ENCODE measurements around the gene PLXNB1.

Gene PLXNB1

DNA sequence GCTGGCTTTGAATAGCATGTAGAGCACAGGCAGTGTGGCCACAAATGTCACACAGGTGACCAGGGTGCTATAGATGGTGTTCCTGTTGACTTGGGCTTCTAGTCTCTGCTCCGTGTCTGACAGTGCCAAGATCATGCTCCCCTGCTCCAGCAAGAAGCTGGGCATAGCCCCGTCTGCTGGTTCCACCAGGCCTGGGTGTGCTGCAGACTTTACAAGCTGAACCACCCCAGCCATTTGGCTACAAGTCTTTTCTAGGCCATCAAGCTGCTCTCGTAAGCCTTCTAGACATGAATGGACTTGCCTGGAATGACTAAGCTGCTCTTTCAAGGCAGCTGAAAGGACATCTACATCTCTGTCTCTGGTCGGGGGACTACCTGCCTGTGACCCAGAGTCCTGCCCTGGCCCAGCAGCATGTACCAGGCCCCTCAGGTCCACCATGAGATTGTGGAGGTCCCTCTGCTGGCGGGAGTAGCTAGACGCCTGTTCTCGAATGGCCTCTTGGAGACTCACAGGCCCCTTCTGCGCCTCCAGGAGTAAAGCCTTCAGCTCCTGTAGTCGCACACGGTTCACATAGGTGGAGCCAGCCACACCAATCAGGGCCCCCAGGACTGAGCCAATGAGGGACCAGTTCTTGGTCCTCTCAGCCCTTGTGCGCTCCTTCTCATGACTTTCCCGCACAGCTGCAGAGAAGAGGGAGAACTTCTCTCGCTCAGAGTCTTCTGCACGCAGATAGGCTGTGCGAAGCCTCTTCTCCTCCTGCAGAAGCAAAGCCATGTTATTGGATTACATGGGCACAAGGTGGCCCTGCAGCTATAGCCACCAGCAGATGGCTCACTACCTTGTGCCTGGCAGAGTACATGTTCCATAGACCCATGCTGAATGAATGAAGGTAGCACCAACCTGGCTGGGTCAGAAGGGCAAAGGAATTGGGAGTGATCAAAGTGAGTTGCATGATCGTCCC is 2.8 kb upstream of the PLXNB1 start:
- no peak for DNase-seq

DNA sequence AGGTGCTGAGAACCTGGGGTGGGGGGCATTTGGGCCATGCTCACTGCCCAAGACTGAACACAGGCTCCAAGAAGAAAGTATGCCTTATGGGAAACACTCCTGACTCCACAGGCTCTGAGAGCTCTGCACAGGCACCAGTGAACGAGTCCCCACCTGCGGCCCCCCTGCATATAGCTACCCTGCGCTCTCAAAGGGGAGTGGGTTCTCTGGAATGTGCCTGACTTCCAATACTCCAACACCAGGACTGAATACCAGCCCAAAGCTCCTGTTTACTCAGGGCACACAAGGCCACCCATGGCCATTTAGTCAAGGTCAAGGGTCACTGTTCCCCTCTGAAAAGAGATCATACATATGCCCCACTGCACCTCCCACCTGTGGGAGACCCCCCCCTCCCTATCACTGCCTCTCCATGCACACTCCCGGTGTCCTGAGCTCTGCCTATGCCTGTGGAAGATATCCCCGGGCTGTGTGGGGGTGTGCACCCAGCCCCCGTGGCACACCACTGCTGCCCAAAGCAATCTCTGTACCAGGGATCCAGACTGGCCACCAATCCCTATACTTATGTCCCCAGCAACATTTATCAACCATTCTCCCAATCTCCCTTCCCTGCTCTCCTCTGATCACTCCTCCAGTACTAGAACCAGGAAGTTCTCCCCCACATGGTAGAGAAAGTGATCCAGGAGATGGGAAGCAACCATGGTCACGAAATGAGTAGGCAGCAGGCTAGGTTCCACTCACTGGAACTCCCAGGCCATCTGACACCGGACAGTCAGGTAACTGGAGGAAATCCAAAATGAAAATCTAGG is 1.5 kb upstream of the PLXNB1 start:
- DNase-seq = no peak

DNA sequence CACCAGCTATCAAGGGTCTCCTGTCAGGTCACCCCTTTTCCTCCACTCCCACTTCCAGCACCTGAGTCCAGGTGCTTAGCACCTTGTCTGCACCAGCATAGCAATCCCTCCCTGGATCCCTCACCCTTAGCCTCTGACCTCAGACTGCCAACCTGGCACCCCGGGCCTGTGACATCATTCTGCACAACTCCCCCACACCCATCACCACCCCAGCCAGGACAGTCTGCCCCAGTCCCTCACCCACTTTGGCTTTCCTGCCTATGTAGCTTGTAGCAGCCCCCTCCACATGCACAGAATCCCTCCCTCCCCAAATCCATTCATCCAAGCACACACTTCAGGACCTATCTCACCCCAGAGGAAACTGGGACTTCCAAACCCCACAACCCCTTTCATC is 819 bp upstream of the PLXNB1 start:
- DNase-seq = no peak

DNA sequence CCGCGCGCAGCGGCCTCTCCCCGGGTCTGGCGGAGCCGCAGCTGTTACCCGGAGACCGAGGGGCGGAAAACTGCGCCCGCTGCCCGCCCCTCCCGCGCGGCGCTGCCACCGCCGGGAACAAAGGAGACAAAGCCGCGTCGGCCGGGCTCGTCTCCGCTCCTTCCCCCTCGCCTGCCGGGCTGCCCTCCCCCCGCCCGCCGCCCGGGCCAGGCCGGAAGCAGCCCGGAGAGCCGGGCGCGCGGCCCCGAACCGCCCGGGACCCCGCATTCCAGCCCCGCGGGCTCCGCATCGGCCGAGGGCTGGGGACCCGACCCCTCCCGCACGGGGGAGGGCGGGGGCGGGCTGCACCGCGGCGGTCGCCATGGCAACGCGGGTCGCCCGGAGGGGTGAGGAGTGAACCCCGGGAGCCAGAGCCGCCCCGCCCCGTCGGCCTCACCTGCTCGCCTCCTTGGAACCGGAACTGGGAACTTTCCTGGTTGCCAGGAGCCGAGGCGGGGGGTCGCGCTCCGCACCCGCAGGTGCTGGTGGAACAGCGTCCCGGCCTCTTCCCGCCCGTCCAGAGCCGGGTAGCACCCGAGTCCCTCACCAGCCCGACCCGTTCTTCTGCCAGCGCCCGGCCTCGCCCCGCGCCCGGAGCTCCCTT is 448 bp downstream of the PLXNB1 start:
- peak; percentile 70 for DNase-seq

DNA sequence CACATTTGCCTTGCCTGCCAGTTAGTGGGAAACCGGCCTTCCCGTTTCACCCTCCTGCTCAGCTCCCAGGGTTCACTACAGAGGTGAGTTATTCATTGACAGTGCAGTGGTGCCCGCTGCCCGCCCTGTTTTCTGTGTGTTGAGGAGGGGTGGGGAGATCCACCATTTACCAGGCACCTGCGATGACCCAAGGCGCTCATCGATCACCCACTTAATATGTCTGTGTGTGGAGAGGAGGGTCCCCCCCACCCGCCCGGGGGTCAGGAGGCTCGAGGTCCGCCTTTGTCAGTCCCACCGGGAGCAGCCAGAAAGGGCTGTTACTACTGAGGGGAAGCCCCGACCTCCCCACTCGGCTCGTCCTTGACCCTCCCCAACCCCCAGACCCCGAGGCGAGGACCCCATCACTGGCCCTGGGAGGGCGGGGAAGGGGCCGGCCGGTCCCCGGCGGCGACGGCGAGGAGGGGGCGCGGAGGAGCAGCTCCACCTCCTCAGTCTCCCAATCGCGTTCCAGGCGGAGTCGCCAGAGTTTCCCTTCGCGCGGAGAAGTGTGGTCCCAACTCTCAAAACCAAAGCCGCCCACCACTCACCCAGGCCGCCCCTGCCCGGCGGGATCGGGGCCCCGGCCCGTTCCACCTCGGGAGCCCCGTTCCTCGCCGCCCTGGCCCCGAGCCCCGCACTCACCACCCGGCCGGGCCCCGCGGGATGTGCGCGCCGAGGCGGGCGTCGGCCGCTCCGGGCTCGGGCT is 1.1 kb downstream of the PLXNB1 start:
- DNase-seq = peak; percentile 40

DNA sequence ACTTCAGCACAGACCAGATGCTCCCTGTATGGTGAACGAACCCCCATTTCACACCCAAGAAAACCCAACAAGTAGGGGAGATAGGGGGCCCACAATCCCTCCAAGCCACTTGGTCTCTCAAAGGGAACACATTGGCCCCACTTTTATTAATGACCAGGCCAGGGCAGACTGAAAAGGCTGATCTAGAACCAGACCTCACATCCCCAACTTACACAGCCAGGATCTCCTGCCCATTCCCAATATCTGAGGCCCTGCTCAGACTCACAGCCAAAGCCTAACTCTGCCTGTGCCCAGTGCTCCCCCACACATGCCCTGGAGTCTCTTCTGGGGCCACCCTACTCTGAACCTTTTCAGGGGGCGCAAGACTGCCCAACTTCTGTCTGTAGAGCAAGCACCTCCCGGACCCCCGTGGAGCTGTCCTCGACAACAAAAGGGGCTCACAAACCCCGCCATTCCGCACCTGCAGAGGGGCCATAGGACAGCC is 1.8 kb downstream of the PLXNB1 start:
- DNase-seq = no peak

DNA sequence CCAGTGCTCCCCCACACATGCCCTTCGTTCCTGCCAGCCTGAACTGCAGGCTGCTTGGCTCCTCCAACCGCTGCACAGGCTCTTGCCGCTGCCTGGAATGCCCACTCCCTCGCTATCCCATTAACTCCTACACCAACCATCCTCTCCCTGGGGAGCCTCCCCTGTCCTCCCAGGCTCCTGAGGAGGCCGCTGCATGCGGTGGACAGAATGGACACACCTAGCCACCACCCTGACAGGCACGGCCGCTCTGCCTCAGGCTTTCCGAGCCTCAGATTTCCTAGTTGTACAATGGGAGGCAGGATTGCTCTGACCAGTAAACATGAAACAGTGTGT is 2.3 kb downstream of the PLXNB1 start:
- DNase-seq = no peak

DNA sequence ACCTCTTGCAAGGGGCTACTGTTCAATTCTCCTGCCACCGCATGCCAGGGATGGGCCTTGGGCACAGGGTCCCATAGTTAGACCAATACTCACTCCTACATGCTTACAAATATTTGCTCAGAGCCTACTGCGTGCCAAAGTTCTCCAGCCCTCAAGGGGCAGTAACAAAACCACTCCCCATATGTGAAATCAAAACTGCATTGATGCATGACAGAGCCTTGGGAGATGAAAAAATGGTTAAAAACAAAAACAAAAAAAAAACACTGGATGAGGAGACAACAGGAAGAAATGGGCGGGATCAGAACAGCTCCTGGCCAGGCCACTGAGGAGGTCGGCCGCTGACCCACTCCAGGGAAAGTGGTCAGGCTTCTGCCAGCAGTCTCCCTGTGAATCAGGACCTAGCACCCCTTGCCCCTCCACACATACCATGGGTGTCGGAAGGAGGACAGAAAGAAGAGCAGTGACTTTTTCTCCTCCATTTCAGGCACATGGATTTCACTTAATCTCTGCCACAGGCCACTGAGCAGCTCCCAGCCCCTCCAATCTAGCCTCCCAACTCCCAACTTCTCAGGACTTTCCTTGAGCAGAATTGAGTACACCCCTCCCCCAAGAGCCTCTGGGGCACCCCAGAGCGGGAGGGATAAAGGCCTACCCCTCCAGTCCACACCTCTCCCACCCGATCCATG is 2.8 kb downstream of the PLXNB1 start:
- DNase-seq = no peak

DNA sequence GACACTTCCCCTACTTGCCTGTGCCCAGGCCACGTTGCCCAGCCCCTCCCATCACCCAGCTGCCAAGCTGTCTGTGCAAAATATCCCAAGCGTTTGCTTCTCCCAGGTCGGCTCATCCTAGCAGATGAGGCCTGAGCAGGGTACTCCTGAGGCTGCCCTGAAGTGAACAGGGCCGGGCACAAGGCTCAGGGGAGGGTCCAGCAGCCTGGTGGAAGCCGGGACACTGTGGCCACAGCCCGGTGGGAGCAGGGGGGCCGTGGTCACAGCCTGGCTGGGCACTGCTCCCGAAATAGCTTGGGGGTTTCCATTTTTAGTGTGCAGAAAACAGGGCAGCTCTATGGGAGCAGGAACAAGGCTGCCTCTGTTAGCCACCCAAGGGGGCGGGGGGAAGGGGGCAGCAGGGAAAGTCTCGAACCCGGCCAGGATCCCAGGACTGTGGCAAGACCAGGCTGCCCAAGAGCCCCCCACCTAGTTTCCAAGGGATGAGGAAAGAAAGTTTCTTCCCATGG is 3.4 kb downstream of the PLXNB1 start:
- no peak for DNase-seq

DNA sequence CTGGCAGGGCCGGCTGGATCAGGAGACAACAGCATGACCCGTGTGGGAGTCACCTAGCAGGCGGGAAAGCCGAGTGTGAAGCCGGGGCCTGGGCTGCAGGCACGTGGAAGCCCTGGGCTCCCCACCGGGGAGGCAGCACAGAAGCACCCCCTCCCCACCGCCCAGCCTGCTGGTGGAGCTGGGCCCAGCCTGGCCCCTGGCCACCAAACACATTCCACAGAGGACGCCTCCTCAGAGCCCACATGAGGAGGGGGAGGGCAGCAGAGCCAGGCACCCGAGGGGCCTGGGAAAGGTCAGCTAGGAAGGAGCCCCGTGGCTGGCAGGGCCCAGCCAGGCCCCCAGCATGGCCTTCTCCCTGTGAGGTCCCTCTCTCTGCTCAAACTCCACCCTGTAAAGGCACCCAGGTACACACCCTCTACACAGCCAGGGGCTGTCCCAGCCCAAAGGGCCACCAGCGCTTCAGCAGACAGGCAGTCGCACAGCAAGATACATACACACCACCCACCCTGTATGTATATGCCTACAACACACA is 4.5 kb downstream of the PLXNB1 start:
- no peak for DNase-seq

DNA sequence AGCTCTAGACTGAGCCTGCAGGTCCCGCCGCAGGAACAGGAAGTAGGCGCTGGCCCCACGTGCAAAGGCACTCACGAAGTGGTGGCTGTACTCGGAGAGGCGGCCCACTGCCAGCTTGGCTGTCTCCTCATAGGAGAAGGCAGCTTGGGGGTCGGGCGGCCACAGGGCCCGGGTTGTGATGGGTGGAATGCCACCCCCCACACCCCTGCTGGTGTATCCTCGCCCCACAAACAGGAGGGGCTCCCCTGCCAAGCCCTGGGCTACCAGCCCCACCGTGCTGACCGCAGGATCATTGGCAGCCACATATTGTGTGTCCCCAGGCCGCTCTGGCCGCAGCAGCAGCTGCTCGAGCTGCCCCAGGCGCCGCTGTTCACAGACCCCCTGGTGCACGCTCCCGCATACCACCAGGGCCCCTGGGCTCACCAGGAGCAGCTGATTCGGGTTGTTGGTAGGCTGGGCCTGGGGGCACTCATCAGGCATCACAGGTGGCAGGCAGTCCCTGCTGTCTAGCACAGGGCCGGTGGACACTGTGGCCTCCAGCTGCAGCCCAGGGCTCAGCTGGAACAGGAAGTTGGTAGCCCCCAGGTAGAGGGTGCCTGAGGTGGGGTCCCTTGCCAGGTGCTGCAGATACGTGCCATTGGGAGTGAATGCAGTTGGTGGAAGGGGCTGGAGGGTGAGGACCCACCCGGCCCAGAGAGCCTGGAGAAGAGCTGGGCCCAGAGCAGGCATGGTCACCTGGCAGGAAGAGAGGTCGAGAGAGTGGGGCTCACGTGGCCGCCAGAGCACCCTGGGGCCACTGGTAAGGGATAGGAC is 5.8 kb downstream of the PLXNB1 start:
- no peak for DNase-seq

DNA sequence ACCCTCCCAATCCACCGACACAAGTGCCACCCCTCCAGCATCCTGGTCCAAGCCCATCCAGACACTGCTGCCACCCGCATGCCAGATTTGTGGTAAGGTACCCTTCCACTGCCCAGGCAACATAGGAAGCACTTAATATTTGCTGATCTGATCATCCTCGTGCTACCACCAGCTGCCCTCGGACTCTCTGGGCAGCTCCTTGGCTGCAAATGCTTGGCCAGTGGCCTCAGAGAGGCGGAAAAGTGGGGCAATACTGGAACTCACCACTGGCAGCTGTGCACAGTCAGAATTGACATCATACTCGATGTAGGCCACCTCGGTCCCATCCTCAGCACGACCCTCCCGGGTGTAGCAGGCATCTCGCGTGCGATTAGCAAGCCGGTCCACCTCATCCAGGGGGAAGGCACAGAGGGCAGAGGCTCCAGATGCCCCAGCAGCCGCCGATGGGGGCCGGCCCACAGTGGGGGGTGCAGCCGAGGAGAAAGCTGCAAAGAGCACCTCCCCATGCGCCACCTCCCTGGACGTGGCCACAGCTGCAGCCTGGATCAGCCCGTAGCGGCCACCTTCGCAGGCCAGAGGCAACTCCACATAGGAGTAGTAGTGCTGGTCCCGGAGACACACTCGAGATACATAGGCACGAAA is 6.5 kb downstream of the PLXNB1 start:
- no peak for DNase-seq

DNA sequence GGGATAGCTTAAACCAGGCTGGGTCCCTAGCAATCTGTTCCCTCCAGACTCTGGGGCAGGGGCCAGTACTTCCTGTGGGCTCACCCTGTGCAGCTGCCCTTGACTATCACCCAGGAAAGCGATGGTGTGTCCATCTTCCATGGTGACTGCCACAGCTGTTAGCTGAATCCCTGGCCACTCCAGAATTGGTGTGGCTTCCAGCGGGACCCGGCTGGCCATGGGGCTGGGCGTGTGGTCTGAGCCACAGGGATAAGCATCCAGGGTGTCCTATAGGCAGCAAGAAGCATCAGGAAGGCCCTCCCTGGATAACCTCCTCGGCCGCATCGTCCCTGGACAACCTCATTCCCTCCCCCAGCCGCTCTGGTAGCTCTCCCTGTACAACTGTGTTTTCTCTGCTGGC is 7.2 kb downstream of the PLXNB1 start:
- DNase-seq = no peak

DNA sequence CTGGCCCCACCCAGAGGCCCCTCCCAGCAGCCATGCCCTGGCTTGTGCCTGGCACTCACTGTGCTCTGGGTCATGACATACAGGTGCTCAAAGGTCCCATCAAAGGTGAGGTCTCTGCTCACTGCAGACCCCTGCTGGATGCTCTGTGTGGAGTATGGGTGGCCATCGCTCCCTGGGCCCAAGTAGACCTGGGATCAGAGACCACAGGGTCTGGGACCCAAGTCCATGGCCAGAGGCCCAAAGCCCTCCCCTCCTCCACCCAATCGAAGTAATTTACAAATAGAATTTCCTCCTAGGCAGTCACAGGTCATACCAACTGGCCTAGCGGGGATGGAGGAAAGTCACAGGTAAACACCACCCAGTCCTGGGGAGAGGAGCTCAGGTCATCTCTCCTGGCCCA is 7.6 kb downstream of the PLXNB1 start:
- DNase-seq = no peak

DNA sequence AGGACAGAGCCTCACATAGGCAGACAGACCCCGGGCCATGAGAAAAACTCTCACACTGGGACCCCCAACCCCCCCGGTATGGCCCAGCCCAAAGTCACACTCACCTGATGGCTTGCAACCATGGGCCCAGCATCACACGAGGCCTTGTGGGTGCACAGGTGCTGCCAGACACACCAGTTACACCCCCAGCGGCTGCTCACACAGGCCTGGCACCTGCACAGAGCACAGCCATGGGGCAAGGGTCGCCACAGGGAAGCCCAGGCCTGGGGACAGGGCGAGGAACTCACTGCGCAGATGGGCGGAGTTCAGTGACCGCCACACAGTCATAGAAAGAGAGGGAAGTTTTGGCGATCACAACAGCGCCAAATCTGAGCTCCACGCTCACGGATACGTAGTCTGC is 9.3 kb downstream of the PLXNB1 start:
- DNase-seq = no peak

DNA sequence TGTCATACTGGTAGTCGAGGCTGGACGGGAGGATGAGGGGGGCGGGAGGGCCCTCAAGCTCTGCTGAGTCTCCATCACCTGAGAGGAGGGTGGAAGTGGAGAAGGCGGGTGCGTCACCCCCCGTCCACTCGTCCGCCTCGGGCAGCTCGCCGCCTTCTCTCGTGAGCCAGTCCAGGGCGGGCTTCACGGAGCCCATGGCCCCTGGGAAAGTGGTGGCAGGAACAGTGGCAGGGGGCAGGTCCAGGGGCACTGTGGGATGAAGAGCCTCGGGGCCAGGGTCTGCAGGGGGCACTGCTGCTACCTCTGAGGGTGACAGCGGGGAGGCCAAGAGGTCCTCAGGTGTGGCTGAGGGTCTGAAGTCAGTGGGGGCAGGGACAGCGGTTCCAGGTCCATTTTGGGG is 10.3 kb downstream of the PLXNB1 start:
- no peak for DNase-seq

DNA sequence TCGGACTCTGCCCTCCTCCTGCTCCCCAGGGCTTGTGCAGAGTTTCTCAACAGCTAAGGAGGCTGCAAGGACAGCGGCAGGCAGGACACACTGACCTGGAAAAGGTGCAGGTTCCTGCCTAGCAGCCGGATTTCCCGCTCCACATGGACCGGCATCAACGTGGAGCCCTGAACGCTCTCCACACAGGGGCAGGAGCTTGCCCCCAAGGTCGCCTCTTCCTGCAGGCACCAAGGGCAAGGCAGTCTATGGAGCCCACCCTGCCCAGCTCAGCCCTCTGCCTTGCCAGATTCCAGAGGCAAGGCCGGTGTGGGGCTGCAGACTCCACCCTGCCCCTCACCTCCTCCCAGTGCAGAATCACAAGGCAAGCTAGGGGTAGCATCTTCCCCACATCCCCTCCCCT is 10.7 kb downstream of the PLXNB1 start:
- no peak for DNase-seq

DNA sequence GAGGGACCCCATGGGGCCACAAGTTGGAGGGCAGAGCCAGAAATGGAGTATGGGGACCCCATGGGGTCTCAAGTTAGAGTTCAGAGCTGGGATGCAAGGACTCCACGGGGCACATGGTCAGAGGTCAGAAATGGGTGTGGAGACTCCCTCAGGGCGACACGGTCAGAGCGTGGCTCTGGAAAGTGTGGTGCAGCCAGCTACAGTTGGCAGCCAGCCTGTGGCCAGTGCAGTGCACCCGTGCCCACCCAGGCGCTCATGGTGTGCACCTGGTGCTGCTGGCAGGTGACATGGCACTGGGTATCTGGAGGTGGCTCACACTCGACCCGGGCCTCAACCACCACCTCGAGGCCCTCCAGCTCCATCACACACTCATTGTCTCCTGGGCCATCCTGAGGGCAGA is 11.2 kb downstream of the PLXNB1 start:
- DNase-seq = no peak

DNA sequence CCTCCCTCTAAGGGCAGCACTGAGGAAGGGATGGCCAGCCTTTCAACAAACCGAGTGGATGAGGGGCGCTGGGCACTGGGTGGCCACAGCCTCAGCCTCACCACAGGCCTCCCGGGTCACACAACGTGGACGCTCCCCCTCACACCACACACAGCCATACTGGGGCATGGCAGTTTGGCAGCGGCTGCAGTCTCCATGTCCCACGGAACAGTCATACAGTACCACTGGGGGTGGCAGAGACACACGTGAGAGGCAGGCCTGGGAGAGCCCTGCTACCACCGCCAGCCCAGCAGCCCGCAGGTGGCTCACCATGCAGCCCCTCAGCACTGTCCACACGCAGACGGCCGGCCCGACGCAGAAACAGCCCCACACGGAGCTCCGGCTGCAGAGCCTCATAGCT is 11.7 kb downstream of the PLXNB1 start:
- no peak for DNase-seq

DNA sequence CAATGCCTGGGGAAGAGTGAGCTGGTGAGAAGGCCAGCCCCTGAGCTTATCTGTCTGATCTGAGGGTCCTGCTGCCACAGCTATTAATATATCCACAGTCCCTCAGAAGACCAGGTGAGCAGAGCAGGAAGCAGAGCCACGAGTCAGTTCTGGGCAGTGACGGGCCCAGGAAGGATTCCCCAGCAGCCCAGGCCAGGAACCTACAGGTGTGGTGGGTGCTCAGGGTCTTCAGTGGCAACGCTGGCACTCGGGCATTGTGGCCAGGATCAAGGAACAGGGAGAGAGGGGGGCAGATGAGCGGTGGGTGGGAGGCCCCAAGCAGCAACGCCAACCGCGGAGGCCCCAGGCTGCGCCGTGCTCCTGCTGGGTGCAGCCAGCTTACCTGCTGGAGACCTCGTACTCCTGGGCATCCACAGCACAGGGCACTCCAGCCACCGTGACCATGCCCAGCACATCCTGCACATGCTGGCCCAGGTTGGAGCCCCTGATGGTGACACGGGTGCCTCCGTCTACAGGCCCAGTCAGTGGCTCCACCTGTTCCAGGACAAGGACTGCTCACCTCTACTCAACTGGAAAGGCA is 12.3 kb downstream of the PLXNB1 start:
- no peak for DNase-seq
